ENCODE data around the gene TUBB1.

The TUBB1 gene

GRCh38 chr20:59022754-59023153, 3.5 kb downstream of the TUBB1 start:
- DNase-seq (ENCODE audit: low read depth) = no peak
- no peak overlapping the region for H3K4me3 ChIP-seq (ENCODE audit: low read depth, low read length)
- TF ChIP-seq CTCF (IDR thresholded peaks at IDR 0.05; ENCODE audit: insufficient read depth, low read depth, low read length, missing control alignments) = no peak

GRCh38 chr20:59023616-59024015, 4.4 kb downstream of the TUBB1 start:
- DNase-seq (ENCODE audit: low read depth) = no peak
- H3K4me3 ChIP-seq (ENCODE audit: low read depth, low read length) = no peak overlapping the region
- TF ChIP-seq CTCF (IDR thresholded peaks at IDR 0.05; ENCODE audit: insufficient read depth, low read depth, low read length, missing control alignments) = no peak

- no peak for TF ChIP-seq CTCF (IDR thresholded peaks at IDR 0.05; ENCODE audit: insufficient read depth, low read depth, low read length, missing control alignments)
- DNase-seq (ENCODE audit: low read depth) = no peak
- H3K4me3 ChIP-seq (ENCODE audit: low read depth, low read length) = no peak overlapping the region
Observed at GRCh38 chr20:59024111-59024530, 4.9 kb downstream of the TUBB1 start.

- H3K4me3 ChIP-seq (ENCODE audit: low read depth, low read length) = no peak overlapping the region
- TF ChIP-seq CTCF (IDR thresholded peaks at IDR 0.05; ENCODE audit: insufficient read depth, low read depth, low read length, missing control alignments) = no peak
- DNase-seq (ENCODE audit: low read depth) = no peak
Observed at GRCh38 chr20:59025086-59025485, 5.9 kb downstream of the TUBB1 start.

GRCh38 chr20:59025511-59025910, 6.3 kb downstream of the TUBB1 start:
- no peak for DNase-seq (ENCODE audit: low read depth)
- no peak overlapping the region for H3K4me3 ChIP-seq (ENCODE audit: low read depth, low read length)
- no peak for TF ChIP-seq CTCF (IDR thresholded peaks at IDR 0.05; ENCODE audit: insufficient read depth, low read depth, low read length, missing control alignments)

GRCh38 chr20:59026904-59027740, 7.9 kb downstream of the TUBB1 start:
- DNase-seq (ENCODE audit: low read depth) = no peak
- TF ChIP-seq CTCF (IDR thresholded peaks at IDR 0.05; ENCODE audit: insufficient read depth, low read depth, low read length, missing control alignments) = no peak
- H3K4me3 ChIP-seq (ENCODE audit: low read depth, low read length) = no peak overlapping the region

Data from GM12865 (cell line).